ENCODE results near the gene PAPPA. TPM values are rescaled to one million over a fixed set of nuclear protein-coding genes. Genes with fewer than 3 reads are reported as not detected.

Gene PAPPA
- total RNA-seq, 1 experiment from 2014 or later = 2.5 TPM

- Histone ChIP-seq H3K9me3 (replicated peaks) (no peaks in the 10 kb centered on the region), H3K4me3 (no peak overlapping the region), H3K36me3 (no peaks in the 10 kb centered on the region), H3K27ac (no peak overlapping the region), H3K4me1 (no peaks in the 10 kb centered on the region), H3K27me3 (no peaks in the 10 kb centered on the region)
- DNase-seq = no peak
These were observed 298.0 kb downstream of the PAPPA start for GRCh38 chr9:116451500-116452115.
